Ishikawa (cell line): ENCODE measurements around the gene PPOX.

Experiments used
- CEBPB ChIP-seq: IDR thresholded peaks from 2 replicates; pipeline ENCODE4 v1.6.1; 2012
- CREB1 ChIP-seq: IDR thresholded peaks from 2 replicates; pipeline ENCODE4 v1.6.1; 2012; ENCODE audit warnings: low read depth
- EGR1 ChIP-seq: IDR thresholded peaks from 2 replicates; pipeline ENCODE4 v1.6.1; 2012
- EP300 ChIP-seq: IDR thresholded peaks from 2 replicates; pipeline ENCODE4 v1.6.1; 2012; ENCODE audit warnings: borderline replicate concordance
- NFIC ChIP-seq: IDR thresholded peaks from 2 replicates; pipeline ENCODE4 v1.6.1; 2012
- RAD21 ChIP-seq: IDR thresholded peaks from 2 replicates; pipeline ENCODE4 v1.6.1; 2012; ENCODE audit warnings: low read depth
- TAF1 ChIP-seq: IDR thresholded peaks from 2 replicates; pipeline ENCODE4 v1.6.1; 2012; ENCODE audit warnings: low read depth, mild to moderate bottlenecking
- TEAD4 ChIP-seq: IDR thresholded peaks from 2 replicates; pipeline ENCODE4 v1.6.1; 2012
- USF1 ChIP-seq: IDR thresholded peaks from 2 replicates; pipeline ENCODE4 v1.6.1; 2012
- YY1 ChIP-seq: IDR thresholded peaks from 2 replicates; pipeline ENCODE4 v1.6.1; 2012; ENCODE audit warnings: low read depth
- ZBTB7A ChIP-seq: IDR thresholded peaks from 2 replicates; pipeline ENCODE4 v1.6.1; 2012; ENCODE audit warnings: low read depth
- TF ChIP-seq, protein P1 (sequence below): IDR thresholded peaks from 2 replicates; pipeline ENCODE4 v1.6.1; 2012
- TF ChIP-seq, protein P2 (sequence below): IDR thresholded peaks from 2 replicates; pipeline ENCODE4 v1.6.1; 2012; ENCODE audit warnings: low read depth, mild to moderate bottlenecking

DNA sequence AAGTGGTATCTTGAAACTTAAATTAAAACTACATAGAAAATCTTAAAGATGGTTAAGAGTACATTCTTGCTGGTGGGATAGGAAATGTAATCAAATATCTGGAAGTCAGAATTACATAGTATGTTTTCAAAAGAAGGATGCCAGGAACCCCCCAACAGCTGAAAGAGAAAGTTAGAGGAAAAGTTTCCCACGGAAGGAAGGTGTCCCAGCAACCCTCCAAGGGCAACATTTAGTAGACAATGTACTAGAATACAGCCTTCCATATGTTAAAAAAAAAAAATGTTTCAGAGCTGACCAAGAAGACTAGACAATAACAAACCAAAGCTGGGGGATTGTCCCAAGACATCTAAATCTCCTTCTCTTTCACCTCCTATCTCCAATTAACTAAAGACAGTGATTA is 36.0 kb upstream of the PPOX start:
- TF ChIP-seq RAD21 (no peak), CEBPB (no peak), EP300 (no peak), EGR1 (no peak), CREB1 (no peak), ZBTB7A (no peak), YY1 (no peak), USF1 (no peak), NFIC (no peak), TAF1 (no peak), TEAD4 (no peak)
- TF ChIP-seq, protein P1, sequence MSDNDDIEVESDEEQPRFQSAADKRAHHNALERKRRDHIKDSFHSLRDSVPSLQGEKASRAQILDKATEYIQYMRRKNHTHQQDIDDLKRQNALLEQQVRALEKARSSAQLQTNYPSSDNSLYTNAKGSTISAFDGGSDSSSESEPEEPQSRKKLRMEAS, result no peak
- TF ChIP-seq, protein P2, sequence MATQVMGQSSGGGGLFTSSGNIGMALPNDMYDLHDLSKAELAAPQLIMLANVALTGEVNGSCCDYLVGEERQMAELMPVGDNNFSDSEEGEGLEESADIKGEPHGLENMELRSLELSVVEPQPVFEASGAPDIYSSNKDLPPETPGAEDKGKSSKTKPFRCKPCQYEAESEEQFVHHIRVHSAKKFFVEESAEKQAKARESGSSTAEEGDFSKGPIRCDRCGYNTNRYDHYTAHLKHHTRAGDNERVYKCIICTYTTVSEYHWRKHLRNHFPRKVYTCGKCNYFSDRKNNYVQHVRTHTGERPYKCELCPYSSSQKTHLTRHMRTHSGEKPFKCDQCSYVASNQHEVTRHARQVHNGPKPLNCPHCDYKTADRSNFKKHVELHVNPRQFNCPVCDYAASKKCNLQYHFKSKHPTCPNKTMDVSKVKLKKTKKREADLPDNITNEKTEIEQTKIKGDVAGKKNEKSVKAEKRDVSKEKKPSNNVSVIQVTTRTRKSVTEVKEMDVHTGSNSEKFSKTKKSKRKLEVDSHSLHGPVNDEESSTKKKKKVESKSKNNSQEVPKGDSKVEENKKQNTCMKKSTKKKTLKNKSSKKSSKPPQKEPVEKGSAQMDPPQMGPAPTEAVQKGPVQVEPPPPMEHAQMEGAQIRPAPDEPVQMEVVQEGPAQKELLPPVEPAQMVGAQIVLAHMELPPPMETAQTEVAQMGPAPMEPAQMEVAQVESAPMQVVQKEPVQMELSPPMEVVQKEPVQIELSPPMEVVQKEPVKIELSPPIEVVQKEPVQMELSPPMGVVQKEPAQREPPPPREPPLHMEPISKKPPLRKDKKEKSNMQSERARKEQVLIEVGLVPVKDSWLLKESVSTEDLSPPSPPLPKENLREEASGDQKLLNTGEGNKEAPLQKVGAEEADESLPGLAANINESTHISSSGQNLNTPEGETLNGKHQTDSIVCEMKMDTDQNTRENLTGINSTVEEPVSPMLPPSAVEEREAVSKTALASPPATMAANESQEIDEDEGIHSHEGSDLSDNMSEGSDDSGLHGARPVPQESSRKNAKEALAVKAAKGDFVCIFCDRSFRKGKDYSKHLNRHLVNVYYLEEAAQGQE, result no peak
